ENCODE measurements around the gene RRP8.

Gene RRP8

GRCh38 chr11:6571434-6572008, 31.9 kb downstream of the RRP8 start:
- DNase-seq (ENCODE audit: low read depth in 1 of 2, low spot score in 1 of 2), result no peak
- no peak overlapping the region for H3K27ac ChIP-seq (replicated peaks)
- no peaks in the 10 kb centered on the region for H3K27me3 ChIP-seq (ENCODE audit: insufficient read depth, poor library complexity, severe bottlenecking)
- TF ChIP-seq, protein P1, sequence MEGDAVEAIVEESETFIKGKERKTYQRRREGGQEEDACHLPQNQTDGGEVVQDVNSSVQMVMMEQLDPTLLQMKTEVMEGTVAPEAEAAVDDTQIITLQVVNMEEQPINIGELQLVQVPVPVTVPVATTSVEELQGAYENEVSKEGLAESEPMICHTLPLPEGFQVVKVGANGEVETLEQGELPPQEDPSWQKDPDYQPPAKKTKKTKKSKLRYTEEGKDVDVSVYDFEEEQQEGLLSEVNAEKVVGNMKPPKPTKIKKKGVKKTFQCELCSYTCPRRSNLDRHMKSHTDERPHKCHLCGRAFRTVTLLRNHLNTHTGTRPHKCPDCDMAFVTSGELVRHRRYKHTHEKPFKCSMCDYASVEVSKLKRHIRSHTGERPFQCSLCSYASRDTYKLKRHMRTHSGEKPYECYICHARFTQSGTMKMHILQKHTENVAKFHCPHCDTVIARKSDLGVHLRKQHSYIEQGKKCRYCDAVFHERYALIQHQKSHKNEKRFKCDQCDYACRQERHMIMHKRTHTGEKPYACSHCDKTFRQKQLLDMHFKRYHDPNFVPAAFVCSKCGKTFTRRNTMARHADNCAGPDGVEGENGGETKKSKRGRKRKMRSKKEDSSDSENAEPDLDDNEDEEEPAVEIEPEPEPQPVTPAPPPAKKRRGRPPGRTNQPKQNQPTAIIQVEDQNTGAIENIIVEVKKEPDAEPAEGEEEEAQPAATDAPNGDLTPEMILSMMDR (IDR thresholded peaks at IDR 0.05; ENCODE audit: insufficient read depth, low read length), result no peak
- TF ChIP-seq GABPA (IDR thresholded peaks at IDR 0.05; ENCODE audit: low read depth) (no peak), SPI1 (IDR thresholded peaks at IDR 0.05; ENCODE audit: borderline replicate concordance, low read depth) (no peak), POLR2AphosphoS5 (IDR thresholded peaks at IDR 0.05; ENCODE audit: low read depth) (no peak)
- H3K4me3 ChIP-seq (replicated peaks; ENCODE audit: insufficient read depth, low read length), result no peak overlapping the region

DNA sequence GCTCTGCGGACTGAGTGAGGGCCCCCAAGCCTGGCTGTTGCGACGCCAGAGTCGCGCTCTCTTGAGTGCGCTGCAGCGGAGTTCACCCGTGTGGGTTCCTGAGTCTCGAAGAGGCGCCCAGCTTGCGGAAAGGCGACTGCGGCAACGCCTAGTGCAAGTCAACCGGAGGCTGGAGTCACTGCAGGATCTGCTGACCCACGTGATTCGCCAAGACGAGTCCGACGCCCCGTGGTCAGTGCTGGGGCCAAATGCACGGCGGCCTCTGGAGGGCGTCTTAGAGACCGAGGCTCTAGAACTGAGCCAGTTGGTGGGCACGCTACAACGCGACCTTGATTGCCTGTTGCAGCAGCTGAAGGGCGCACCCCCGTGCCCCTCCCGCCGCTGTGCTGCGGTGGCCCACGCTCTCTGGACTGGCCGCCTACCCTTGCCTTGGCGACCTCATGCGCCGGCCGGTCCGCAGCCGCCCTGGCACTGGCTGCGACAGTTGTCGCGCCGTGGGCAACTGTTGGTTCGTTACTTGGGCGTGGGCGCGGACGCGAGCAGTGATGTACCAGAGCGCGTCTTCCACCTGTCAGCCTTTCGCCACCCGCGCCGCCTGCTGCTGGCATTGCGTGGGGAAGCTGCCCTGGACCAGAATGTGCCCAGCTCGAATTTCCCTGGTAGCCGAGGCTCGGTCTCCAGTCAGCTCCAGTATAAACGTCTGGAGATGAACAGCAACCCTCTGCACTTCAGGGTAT, 32.6 kb downstream of the RRP8 start:
- H3K27ac ChIP-seq (replicated peaks), result no peak overlapping the region
- no peak for DNase-seq (ENCODE audit: low read depth in 1 of 2, low spot score in 1 of 2)

DNA sequence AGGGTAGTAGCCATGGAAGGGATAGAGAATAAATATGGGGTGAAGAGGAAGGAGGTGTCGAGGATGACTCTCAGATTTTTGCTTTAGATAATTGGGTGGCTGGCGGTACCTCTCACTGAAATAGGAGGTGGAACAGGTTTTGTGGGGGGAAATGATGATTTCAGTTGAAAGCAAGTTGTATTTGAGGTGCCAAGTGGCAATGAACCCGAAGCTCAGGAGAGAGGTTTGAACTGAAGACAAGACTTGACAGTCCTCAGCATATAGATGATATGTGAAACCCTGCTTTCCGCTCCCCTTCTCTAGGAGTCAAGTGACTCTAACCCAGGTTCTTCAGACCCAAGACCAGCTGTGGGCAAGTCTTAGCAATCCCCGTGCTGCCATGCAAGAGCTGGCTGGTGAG, 33.7 kb downstream of the RRP8 start:
- TF ChIP-seq REST (IDR thresholded peaks at IDR 0.05; ENCODE audit: insufficient replicate concordance, low read depth) (no peak), GABPA (IDR thresholded peaks at IDR 0.05; ENCODE audit: low read depth) (no peak), POLR2AphosphoS5 (IDR thresholded peaks at IDR 0.05; ENCODE audit: low read depth) (no peak), SPI1 (IDR thresholded peaks at IDR 0.05; ENCODE audit: borderline replicate concordance, low read depth) (no peak)
- TF ChIP-seq, protein P1 (IDR thresholded peaks at IDR 0.05; ENCODE audit: insufficient read depth, low read length), result no peak
- no peak overlapping the region for H3K4me3 ChIP-seq (replicated peaks; ENCODE audit: insufficient read depth, low read length)
- no peak for DNase-seq (ENCODE audit: low read depth in 1 of 2, low spot score in 1 of 2)
- H3K27ac ChIP-seq (replicated peaks), result no peak overlapping the region
- no peaks in the 10 kb centered on the region for H3K27me3 ChIP-seq (ENCODE audit: insufficient read depth, poor library complexity, severe bottlenecking)

More for the DNA sequence above, 32.6 kb downstream of the RRP8 start:
- H3K4me3 ChIP-seq (replicated peaks; ENCODE audit: insufficient read depth, low read length), result no peak overlapping the region
- no peaks in the 10 kb centered on the region for H3K27me3 ChIP-seq (ENCODE audit: insufficient read depth, poor library complexity, severe bottlenecking)
- TF ChIP-seq, protein P1 (IDR thresholded peaks at IDR 0.05; ENCODE audit: insufficient read depth, low read length), result no peak
- TF ChIP-seq REST (IDR thresholded peaks at IDR 0.05; ENCODE audit: insufficient replicate concordance, low read depth) (no peak), SPI1 (IDR thresholded peaks at IDR 0.05; ENCODE audit: borderline replicate concordance, low read depth) (no peak), GABPA (IDR thresholded peaks at IDR 0.05; ENCODE audit: low read depth) (no peak), POLR2AphosphoS5 (IDR thresholded peaks at IDR 0.05; ENCODE audit: low read depth) (no peak)

All from HL-60 (cell line).